K562 (cell line): Measurements from ENCODE around the gene PIKFYVE. TPM values are rescaled to one million over a fixed set of nuclear protein-coding genes. Genes with fewer than 3 reads are reported as not detected.

ENCODE experiments used
- CTCF ChIP-seq, 3 experiments: IDR thresholded peaks in 2 of 3; conservative IDR thresholded peaks in 1 of 3; 2 replicates each; pipeline ENCODE4 v1.5.1; 2011 to 2012; ENCODE audit warnings: low read length in 3 of 3, mild to moderate bottlenecking in 3 of 3, control low read depth in 2 of 3, improper control_type of control experiment in 1 of 3, inconsistent platforms in 1 of 3, low read depth in 1 of 3, mixed read lengths in 1 of 3, moderate library complexity in 1 of 3; ENCODE audit not compliant: insufficient read depth in 2 of 3
- GABPB1 ChIP-seq: sonication (generic); formaldehyde crosslinking; IDR thresholded peaks from 2 replicates; pipeline ENCODE4 v1.8.0; 2022; ENCODE audit warnings: mild to moderate bottlenecking, missing genetic modification reagents
- KDM1A ChIP-seq, 2 experiments: fragments of 450-650 bp; IDR thresholded peaks; 2 replicates each; pipeline ENCODE4 v1.6.1; 2016; ENCODE audit warnings: mild to moderate bottlenecking in 2 of 2
- KLF16 ChIP-seq: IDR thresholded peaks from 2 replicates; pipeline ENCODE4 v1.6.1; 2016; ENCODE audit warnings: antibody characterized with exemption
- KLF6 ChIP-seq: fragments of 250-450 bp; sonication (Bioruptor Pico); IDR thresholded peaks from 2 replicates; pipeline ENCODE4 v1.4.0; 2020; ENCODE audit warnings: mild to moderate bottlenecking, moderate library complexity, borderline replicate concordance
- NCOR1 ChIP-seq: fragments of 450-650 bp; IDR thresholded peaks from 2 replicates; pipeline ENCODE4 v1.6.1; 2016; ENCODE audit warnings: mild to moderate bottlenecking, moderate library complexity
- NR2C2 ChIP-seq, 2 experiments: fragments of 200-800 bp in 1 of 2; sonication (Bioruptor generic) in 1 of 2; sonication (generic) in 1 of 2; formaldehyde crosslinking in 1 of 2; IDR thresholded peaks; 2 replicates each; pipeline versions ENCODE4 v1.6.1 to v1.8.0; 2016 to 2022; ENCODE audit warnings: mild to moderate bottlenecking in 1 of 2, missing compliant biosample characterization in 1 of 2, missing genetic modification characterization in 1 of 2, missing genetic modification reagents in 1 of 2
- PHF20 ChIP-seq: fragments of 450-650 bp; IDR thresholded peaks from 2 replicates; pipeline ENCODE4 v1.6.1; 2018; ENCODE audit not compliant: partially characterized antibody
- POLR2AphosphoS5 ChIP-seq: IDR thresholded peaks from 2 replicates; pipeline ENCODE4 v1.6.1; 2011; ENCODE audit warnings: mild to moderate bottlenecking, low read depth, low read length, moderate library complexity; ENCODE audit not compliant: control insufficient read depth, insufficient read depth
- POLR2G ChIP-seq: fragments of 200-400 bp; formaldehyde crosslinking; IDR thresholded peaks from 2 replicates; pipeline ENCODE4 v1.6.1; 2017; ENCODE audit warnings: low read depth, mild to moderate bottlenecking, antibody characterized with exemption, low read length, moderate library complexity
- RNF2 ChIP-seq: sonication (generic); IDR thresholded peaks from 2 replicates; pipeline ENCODE4 v1.6.1; 2016
- SOX6 ChIP-seq: fragments of 450-650 bp; IDR thresholded peaks from 2 replicates; pipeline ENCODE4 v1.6.1; 2014; ENCODE audit warnings: mild to moderate bottlenecking
- SRF ChIP-seq, 2 experiments: fragments of 250-450, 450-650 bp in 1 of 2; sonication (Bioruptor Pico) in 1 of 2; sonication (generic) in 1 of 2; formaldehyde crosslinking; IDR thresholded peaks; 2 replicates each; pipeline versions ENCODE4 v1.5.0 to v1.5.1; 2020 to 2022; ENCODE audit warnings: mild to moderate bottlenecking in 1 of 2, missing genetic modification reagents in 1 of 2
- TAF9B ChIP-seq: fragments of 450-650 bp; IDR thresholded peaks from 2 replicates; pipeline ENCODE4 v1.6.1; 2018; ENCODE audit warnings: mild to moderate bottlenecking; ENCODE audit not compliant: partially characterized antibody
- THAP7 ChIP-seq: fragments of 250-450 bp; sonication (Bioruptor Pico); IDR thresholded peaks from 2 replicates; pipeline ENCODE4 v1.5.0; 2021
- ZBTB11 ChIP-seq, 3 experiments: fragments of 200-800 bp in 1 of 3; fragments of 250-450 bp in 1 of 3; fragments of 450-650 bp in 1 of 3; sonication (Bioruptor Pico) in 1 of 3; sonication (Bioruptor generic) in 1 of 3; formaldehyde crosslinking in 1 of 3; IDR thresholded peaks; 2 replicates each; pipeline versions ENCODE4 v1.6.1 to v1.8.0; 2016 to 2022; ENCODE audit warnings: mild to moderate bottlenecking in 2 of 3, missing genetic modification characterization in 2 of 3, missing compliant biosample characterization in 1 of 3, moderate library complexity in 1 of 3
- ZBTB33 ChIP-seq: sonication (generic); formaldehyde crosslinking; IDR thresholded peaks from 2 replicates; pipeline ENCODE4 v1.8.1; 2023; ENCODE audit warnings: mild to moderate bottlenecking, missing genetic modification reagents
- ZNF24 ChIP-seq: fragments of 450-650 bp; IDR thresholded peaks from 2 replicates; pipeline ENCODE4 v1.6.1; 2016
- ZZZ3 ChIP-seq: fragments of 450-650 bp; IDR thresholded peaks from 2 replicates; pipeline ENCODE4 v1.6.1; 2016; ENCODE audit warnings: antibody characterized with exemption, mild to moderate bottlenecking, moderate library complexity
- polyA plus RNA-seq, 8 experiments: library from polyadenylated mRNA; depleted of rRNA in 4 of 8; stranded (reverse) in 5 of 8; unstranded in 3 of 8; fragments of >200 nt; fragmentation: Nextera tagmentation in 2 of 8; fragmentation: Illumina TruSeq in 1 of 8; extraction: Ambion mirVana in 2 of 8; extraction: Trizol in 1 of 8; gene quantifications; 2 replicates each; pipeline versions ENCODE4 v1.2.1 to v1.2.3, GENCODE V29; 2011 to 2014; ENCODE audit warnings: inconsistent platforms in 1 of 8, missing spikeins in 1 of 8
- total RNA-seq, 7 experiments: library from RNA; depleted of rRNA in 6 of 7; stranded (reverse); fragments of >200 nt in 6 of 7; fragmentation: Illumina TruSeq in 2 of 7; extraction: Trizol in 2 of 7; gene quantifications; 2 replicates each; pipeline versions ENCODE4 v1.2.1 to v1.2.3, GENCODE V29; 2011 to 2021; ENCODE audit warnings: low replicate concordance in 1 of 7

PIKFYVE gene
- total and polyA plus RNA-seq, 9 of the 15 experiments (the other 6 are each of a cell fraction or from before 2014, with no cell fraction given) = 3.6 to 25.6 (median 16.7) TPM

GRCh38 chr2:208254871-208255556 lies 11.0 kb upstream of the PIKFYVE start, which contains the start of gene IDH1 (continued):
- peak; percentile 31 to 79 (median 49); a peak in 4 of 6 replicates for TF ChIP-seq ZBTB11 (CRISPR knock-in tag; IDR thresholded peaks at IDR 0.05)
- 0 out of 4 replicates have a peak, but pooled peaks of 1 of the 2 experiments have one; percentile 25 for TF ChIP-seq SRF (CRISPR knock-in tag; IDR thresholded peaks at IDR 0.05)
- 0 out of 2 replicates have a peak, but pooled peaks have one; percentile 8 for TF ChIP-seq KLF6
- TF ChIP-seq NR2C2 (CRISPR knock-in tag; IDR thresholded peaks at IDR 0.05) = no peak
- peak; percentile 60 for TF ChIP-seq NR2C2 (tag; IDR thresholded peaks at IDR 0.05)
- TF ChIP-seq KDM1A (IDR thresholded peaks at IDR 0.05) = 0 out of 4 replicates have a peak, but pooled peaks of 1 of the 2 experiments have one; percentile 19
- TF ChIP-seq NCOR1 = 0 out of 2 replicates have a peak, but pooled peaks have one; percentile 7
- TF ChIP-seq THAP7 (CRISPR knock-in tag) = peak; percentile 43; the same call in 1 of the 2 replicates
- peak; percentile 58; the same call in 1 of the 2 replicates for TF ChIP-seq GABPB1 (CRISPR knock-in tag)
- peak; percentile 59 to 66 (median 64) for TF ChIP-seq CTCF (IDR thresholded peaks at IDR 0.05 in 2 of 3, conservative IDR thresholded peaks at IDR 0.05 in 1 of 3; ENCODE audit: insufficient read depth in 2 of 3, low read depth in 1 of 3, low read length in 3 of 3)
- TF ChIP-seq ZZZ3 = no peak
- 0 out of 2 replicates have a peak, but pooled peaks have one; percentile 25 for TF ChIP-seq SOX6
- no peak for TF ChIP-seq ZNF24
- TF ChIP-seq RNF2 = no peak
- peak; percentile 78 for TF ChIP-seq POLR2G
- TF ChIP-seq POLR2AphosphoS5 = 0 out of 2 replicates have a peak, but pooled peaks have one; percentile 25
- TF ChIP-seq ZBTB33 (CRISPR knock-in tag) = no peak
- peak; percentile 81 for TF ChIP-seq TAF9B
- no peak for TF ChIP-seq KLF16
- peak; percentile 26 for TF ChIP-seq PHF20
